ENCODE data around the gene ZBTB33.

ZBTB33 gene

DNA sequence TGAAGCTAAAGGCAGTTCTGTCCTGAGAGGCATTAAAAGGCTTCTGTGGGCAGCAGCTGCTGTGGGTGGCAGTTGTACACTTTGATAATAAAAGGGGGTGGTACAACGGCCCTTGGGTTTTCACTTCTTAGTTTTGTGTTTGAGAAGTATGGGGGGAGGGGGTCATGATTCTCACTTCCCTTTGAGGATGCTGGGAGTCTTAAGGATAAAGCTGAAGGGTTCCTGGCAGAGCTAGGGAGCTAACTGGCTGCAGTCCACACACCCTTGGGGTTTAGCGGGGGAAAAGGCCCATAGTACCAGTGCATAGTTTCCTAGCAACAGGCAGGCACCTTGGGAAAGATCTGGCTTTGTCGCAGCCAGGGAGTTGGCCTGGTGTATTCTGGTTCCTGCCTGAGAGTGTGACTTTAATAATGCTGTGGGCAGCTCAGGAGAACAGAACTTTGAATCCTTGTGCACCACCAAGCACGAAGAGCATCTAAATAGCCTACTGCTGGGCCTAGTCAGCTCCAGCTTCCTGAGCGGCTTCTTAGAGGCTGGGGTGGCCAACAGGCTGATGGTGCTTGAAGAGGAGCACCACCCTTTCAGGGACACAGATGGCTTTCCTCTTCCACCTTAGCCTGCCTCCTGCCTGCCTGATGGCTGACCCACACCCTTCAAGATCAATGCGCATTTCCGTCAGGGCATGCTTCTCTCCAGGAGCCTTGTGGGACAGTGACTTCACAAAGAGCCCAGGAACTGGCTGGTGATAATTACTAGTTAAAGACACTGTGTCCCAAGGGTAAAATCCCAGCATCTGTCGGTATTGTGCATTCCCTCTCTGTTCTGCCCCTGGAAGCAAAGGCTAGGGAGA is 12.5 kb downstream of the ZBTB33 start:
- no peak for DNase-seq (ENCODE audit: low spot score)
- TF ChIP-seq CTCF (IDR thresholded peaks at IDR 0.05; ENCODE audit: extremely low read depth, insufficient read depth, missing control alignments): no peak
- in situ Hi-C loops (cut with MboI; ENCODE audit: low pct_unique_long_range_greater_than_20kb, low sequenced_read_pairs, unreplicated experiment): no loop called here

DNA sequence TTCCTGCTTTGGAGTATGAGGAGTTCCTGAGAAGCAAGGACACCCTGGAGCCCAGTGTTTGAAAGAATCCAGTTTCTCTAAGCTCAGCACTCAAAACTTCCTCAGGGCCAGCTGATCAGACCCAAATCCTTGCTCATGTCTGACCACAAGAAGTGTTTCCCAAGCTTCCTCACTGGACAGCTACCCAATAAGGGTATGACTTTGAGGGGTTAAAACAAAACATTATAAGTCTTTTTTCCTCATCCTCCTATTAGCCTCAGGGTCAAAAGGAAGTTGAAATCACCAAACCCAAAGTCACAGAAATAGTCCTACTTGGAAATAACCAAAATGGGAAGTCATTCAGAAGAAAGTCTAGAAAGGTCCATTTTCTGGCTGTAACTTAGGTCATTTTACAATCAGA is 13.7 kb downstream of the ZBTB33 start:
- TF ChIP-seq CTCF (IDR thresholded peaks at IDR 0.05; ENCODE audit: extremely low read depth, insufficient read depth, missing control alignments): no peak
- in situ Hi-C loops (cut with MboI; ENCODE audit: low pct_unique_long_range_greater_than_20kb, low sequenced_read_pairs, unreplicated experiment): no loop called here
- DNase-seq (ENCODE audit: low spot score): no peak

- no peak for DNase-seq (ENCODE audit: low spot score)
- no peak for TF ChIP-seq CTCF (IDR thresholded peaks at IDR 0.05; ENCODE audit: extremely low read depth, insufficient read depth, missing control alignments)
- in situ Hi-C loops (cut with MboI; ENCODE audit: low pct_unique_long_range_greater_than_20kb, low sequenced_read_pairs, unreplicated experiment): no loop called here
These were observed 18.9 kb downstream of the ZBTB33 start for GRCh38 chrX:120269373-120270035.

DNA sequence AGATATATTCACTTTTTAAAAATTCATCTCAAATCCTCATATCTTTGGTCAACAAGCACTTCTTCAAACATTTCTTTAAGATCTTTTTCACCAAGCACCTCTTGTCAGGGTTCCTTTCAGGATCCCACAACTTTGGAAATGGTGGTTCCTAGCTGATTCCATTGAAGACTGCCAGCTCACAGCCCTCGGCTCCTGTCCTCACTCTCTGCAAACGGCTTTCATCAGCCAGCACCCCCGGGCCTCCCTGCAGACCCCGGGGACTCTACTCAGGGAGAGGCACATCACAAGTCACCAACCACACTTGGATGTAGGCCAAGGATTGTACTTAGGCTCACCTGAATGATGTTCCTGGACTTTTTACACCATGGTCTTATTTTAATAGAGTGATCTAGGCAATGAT is 20.0 kb downstream of the ZBTB33 start:
- in situ Hi-C loops (cut with MboI; ENCODE audit: low pct_unique_long_range_greater_than_20kb, low sequenced_read_pairs, unreplicated experiment): no loop called here
- no peak for TF ChIP-seq CTCF (IDR thresholded peaks at IDR 0.05; ENCODE audit: extremely low read depth, insufficient read depth, missing control alignments)
- no peak for DNase-seq (ENCODE audit: low spot score)

- no peak for DNase-seq (ENCODE audit: low spot score)
- TF ChIP-seq CTCF (IDR thresholded peaks at IDR 0.05; ENCODE audit: extremely low read depth, insufficient read depth, missing control alignments): no peak
- in situ Hi-C loops (cut with MboI; ENCODE audit: low pct_unique_long_range_greater_than_20kb, low sequenced_read_pairs, unreplicated experiment): no loop called here
These were observed 20.6 kb downstream of the ZBTB33 start for GRCh38 chrX:120271218-120271617.

- no peak for DNase-seq (ENCODE audit: low spot score)
- no peak for TF ChIP-seq CTCF (IDR thresholded peaks at IDR 0.05; ENCODE audit: extremely low read depth, insufficient read depth, missing control alignments)
- in situ Hi-C loops (cut with MboI; ENCODE audit: low pct_unique_long_range_greater_than_20kb, low sequenced_read_pairs, unreplicated experiment): no loop called here
These were observed 23.5 kb downstream of the ZBTB33 start for GRCh38 chrX:120274145-120274544.

All from GM13977 (cell line).